Common myeloid progenitor, CD34-positive (primary cell): ENCODE results near the gene TMEM191C.
"Not testable (repeated sequence)": the region's sequence is repeated elsewhere in the genome, so short reads cannot be mapped to it uniquely, and the experiment has no call there.

Experiments used
- CTCF ChIA-PET: fragments of 350-600 bp; sonication (Branson Sonifier 250); formaldehyde crosslinking; loops from one replicate; lab custom pipeline; 2021; ENCODE audit warnings: antibody characterized with exemption; lab: Charles Lee
- POLR2A ChIA-PET: fragments of 350-600 bp; sonication (Branson Sonifier 250); formaldehyde crosslinking; loops from one replicate; lab custom pipeline; 2021; ENCODE audit warnings: antibody characterized with exemption; lab: Charles Lee
- DNase-seq, 3 donors: peaks; one replicate each; pipeline versions ENCODE4 v3.0.0 to v3.0.0-alpha.2; 2013
- H3K27ac ChIP-seq, 2 experiments: 1 replicate in 1 of 2; 2 replicates in 1 of 2; pipeline ENCODE4 v1.7.0; 2013; ENCODE audit warnings: inconsistent platforms in 2 of 2, low read length in 2 of 2, mild to moderate bottlenecking in 2 of 2, low read depth in 1 of 2, moderate library complexity in 1 of 2; ENCODE audit not compliant: severe bottlenecking in 2 of 2, insufficient read depth in 1 of 2, poor library complexity in 1 of 2
- H3K27me3 ChIP-seq, 5 experiments: replicated peaks in 2 of 5; 1 replicate in 3 of 5; 2 replicates in 2 of 5; pipeline versions ENCODE4 v1.6.1 to v1.7.0; 2013; ENCODE audit warnings: low read length in 4 of 5, mild to moderate bottlenecking in 2 of 5, moderate library complexity in 2 of 5, inconsistent platforms in 1 of 5; ENCODE audit not compliant: insufficient read depth in 5 of 5, control insufficient read depth in 4 of 5
- H3K36me3 ChIP-seq, 4 experiments: 1 replicate in 2 of 4; 2 replicates in 2 of 4; pipeline versions ENCODE4 v1.6.1 to v1.7.0; 2013; ENCODE audit warnings: low read length in 3 of 4, control low read depth in 1 of 4, mild to moderate bottlenecking in 1 of 4; ENCODE audit not compliant: control insufficient read depth in 4 of 4, insufficient read depth in 4 of 4
- H3K4me1 ChIP-seq, 4 experiments: 1 replicate in 3 of 4; 2 replicates in 1 of 4; pipeline versions ENCODE4 v1.6.1 to v1.7.1; 2013; ENCODE audit warnings: low read length in 3 of 4, mild to moderate bottlenecking in 3 of 4, control low read depth in 1 of 4, inconsistent platforms in 1 of 4, moderate library complexity in 1 of 4; ENCODE audit not compliant: control insufficient read depth in 4 of 4, insufficient read depth in 4 of 4; ENCODE audit errors: control extremely low read depth in 1 of 4
- H3K4me3 ChIP-seq, 7 experiments: 1 replicate in 4 of 7; 2 replicates in 3 of 7; pipeline versions ENCODE4 v1.5.1 to v1.7.0; 2013; ENCODE audit warnings: mild to moderate bottlenecking in 7 of 7, low read length in 6 of 7, moderate library complexity in 6 of 7, inconsistent platforms in 2 of 7, low read depth in 2 of 7, control low read depth in 1 of 7; ENCODE audit not compliant: insufficient read depth in 4 of 7, control insufficient read depth in 1 of 7; ENCODE audit errors: extremely low read depth in 1 of 7
- H3K9me3 ChIP-seq, 5 experiments: 1 replicate in 4 of 5; 2 replicates in 1 of 5; pipeline versions ENCODE4 v1.6.1 to v1.7.1; 2013; ENCODE audit warnings: low read length in 4 of 5, mild to moderate bottlenecking in 2 of 5, inconsistent platforms in 1 of 5, low read depth in 1 of 5, moderate library complexity in 1 of 5; ENCODE audit not compliant: control insufficient read depth in 4 of 5, insufficient read depth in 2 of 5; ENCODE audit errors: control extremely low read depth in 1 of 5
- WGBS: methylation state at CpG from one replicate; pipeline ENCODE4 v1.1.5; 2013; ENCODE audit not compliant: insufficient coverage; 5-methylcytosine and 5-hydroxymethylcytosine counted together

TMEM191C gene

DNA sequence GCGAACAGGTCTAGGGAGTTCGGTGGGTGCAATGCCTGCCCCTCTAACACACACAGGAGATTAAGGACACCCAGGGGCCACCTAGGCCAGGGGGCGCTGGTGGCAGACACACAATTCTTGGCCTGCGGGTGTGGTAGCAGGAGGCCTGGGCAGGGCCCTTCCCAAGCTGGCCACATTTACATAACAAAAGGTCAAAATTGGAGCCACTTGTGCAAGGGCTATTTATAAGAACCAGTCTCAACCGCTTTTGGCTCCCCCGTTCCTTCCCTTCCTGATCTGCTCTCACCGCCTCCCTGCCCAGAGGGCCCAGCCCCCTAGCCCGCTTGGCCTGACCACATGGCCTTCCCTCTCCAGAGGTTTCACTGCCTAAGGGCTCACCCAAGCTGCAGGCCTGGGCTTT is 25.1 kb downstream of the TMEM191C start:
- WGBS, result no CpG with 5 or more reads among the region's 8 CpGs
- POLR2A ChIA-PET, DNase-seq, H3K4me3 ChIP-seq, H3K27me3 ChIP-seq, H3K36me3 ChIP-seq, CTCF ChIA-PET, H3K27ac ChIP-seq, H3K4me1 ChIP-seq, H3K9me3 ChIP-seq: not testable (repeated sequence)

GRCh38 chr22:21493789-21494782 is 26.9 kb downstream of the TMEM191C start:
- WGBS, result no CpG with 5 or more reads among the region's 23 CpGs

GRCh38 chr22:21497984-21498383 is 30.8 kb downstream of the TMEM191C start:
- DNase-seq, H3K27ac ChIP-seq, H3K27me3 ChIP-seq, CTCF ChIA-PET, H3K4me3 ChIP-seq, H3K4me1 ChIP-seq, POLR2A ChIA-PET, H3K9me3 ChIP-seq, H3K36me3 ChIP-seq: not testable (repeated sequence)
- no CpG with 5 or more reads among the region's 4 CpGs for WGBS

More at GRCh38 chr22:21493789-21494782, 26.9 kb downstream of the TMEM191C start:
- H3K4me1 ChIP-seq, DNase-seq, H3K4me3 ChIP-seq, H3K27me3 ChIP-seq, POLR2A ChIA-PET, CTCF ChIA-PET, H3K9me3 ChIP-seq, H3K36me3 ChIP-seq, H3K27ac ChIP-seq: not testable (repeated sequence)

DNA sequence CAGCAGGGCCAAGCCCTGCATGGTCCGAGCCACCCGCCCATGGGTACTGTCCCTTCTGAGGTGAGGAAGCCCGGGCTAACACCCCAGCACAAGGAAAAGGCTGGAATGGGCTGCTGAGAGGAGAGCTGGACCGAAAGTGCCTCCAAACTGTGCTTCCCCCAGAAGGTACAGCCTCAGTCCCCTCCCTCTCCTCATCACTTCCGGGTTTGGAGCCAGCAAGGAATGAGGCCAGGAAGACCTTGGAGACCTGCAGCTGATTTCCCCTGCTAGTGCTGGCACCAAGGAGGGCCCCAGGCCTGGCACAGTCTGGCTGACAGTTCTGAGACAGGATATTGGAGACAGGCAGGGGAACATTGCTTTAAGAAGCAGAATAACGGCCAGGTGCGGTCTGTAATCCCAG is 31.3 kb downstream of the TMEM191C start:
- H3K27ac ChIP-seq, H3K36me3 ChIP-seq, POLR2A ChIA-PET, CTCF ChIA-PET, DNase-seq, H3K27me3 ChIP-seq, H3K9me3 ChIP-seq, H3K4me3 ChIP-seq, H3K4me1 ChIP-seq: not testable (repeated sequence)
- WGBS, result no CpG with 5 or more reads among the region's 7 CpGs

- H3K9me3 ChIP-seq, POLR2A ChIA-PET, CTCF ChIA-PET, H3K27me3 ChIP-seq, H3K4me1 ChIP-seq, H3K36me3 ChIP-seq, DNase-seq, H3K27ac ChIP-seq, H3K4me3 ChIP-seq: not testable (repeated sequence)
- WGBS, result no CpG with 5 or more reads among the region's 16 CpGs
These were observed 32.7 kb downstream of the TMEM191C start for GRCh38 chr22:21499623-21500506.

DNA sequence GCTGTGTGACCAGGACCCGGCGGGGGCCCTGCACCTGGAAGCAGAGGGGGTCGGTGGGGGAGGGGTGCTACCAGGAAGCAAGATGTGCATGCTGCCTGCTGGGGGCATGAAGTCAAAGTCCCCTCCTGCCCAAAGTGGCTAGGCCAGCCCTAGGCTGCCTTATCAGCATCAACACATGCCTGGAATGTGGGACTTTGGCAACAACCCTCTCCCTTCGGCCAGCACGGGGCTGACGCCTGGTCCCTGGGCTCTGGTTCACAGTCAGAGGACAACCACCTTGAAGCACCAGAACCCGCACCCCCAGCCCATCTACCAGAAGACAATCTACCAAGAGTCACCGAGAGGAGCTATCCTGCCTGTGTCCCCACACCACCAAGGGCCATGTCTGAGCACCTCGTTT is 43.2 kb downstream of the TMEM191C start:
- POLR2A ChIA-PET, DNase-seq, H3K27me3 ChIP-seq, H3K9me3 ChIP-seq, H3K27ac ChIP-seq, H3K4me1 ChIP-seq, H3K36me3 ChIP-seq, H3K4me3 ChIP-seq, CTCF ChIA-PET: not testable (repeated sequence)
- WGBS, result no CpG with 5 or more reads among the region's 9 CpGs

- WGBS, result no CpG with 5 or more reads among the region's 11 CpGs
- POLR2A ChIA-PET, H3K4me3 ChIP-seq, H3K9me3 ChIP-seq, H3K4me1 ChIP-seq, H3K27me3 ChIP-seq, DNase-seq, CTCF ChIA-PET, H3K27ac ChIP-seq, H3K36me3 ChIP-seq: not testable (repeated sequence)
These were observed 44.8 kb downstream of the TMEM191C start for GRCh38 chr22:21512022-21512421.
